GM23338 (cell line): ENCODE data around the gene DDX39A. TPM values are rescaled to one million over a fixed set of nuclear protein-coding genes. Genes with fewer than 3 reads are reported as not detected.

Experiments
- ATAC-seq: fragments of 200-7000 bp; cut with Tn5 transposase; 3 replicates; pipeline ENCODE4 v1.9.1; 2020
- DNase-seq: peaks from one replicate; pipeline ENCODE4 v3.0.0-alpha.2; 2015; ENCODE audit warnings: low spot score
- H2AFZ ChIP-seq: fragments of 200-600 bp; sonication (generic); 2 replicates; pipeline ENCODE4 v1.8.0; 2016; ENCODE audit warnings: antibody characterized with exemption, mild to moderate bottlenecking, moderate library complexity
- H3F3A ChIP-seq: fragments of 200-600 bp; sonication (generic); replicated peaks from 2 replicates; pipeline ENCODE4 v1.8.0; 2017; ENCODE audit warnings: antibody characterized with exemption, mixed run types, low read depth
- H3K27ac ChIP-seq: fragments of 200-600 bp; sonication (generic); 2 replicates; pipeline ENCODE4 v1.6.1; 2016; ENCODE audit warnings: low read depth
- H3K27me3 ChIP-seq: fragments of 200-600 bp; sonication (generic); 2 replicates; pipeline ENCODE4 v1.8.0; 2016; ENCODE audit warnings: mild to moderate bottlenecking, mixed run types, moderate library complexity; ENCODE audit not compliant: insufficient read depth
- H3K36me3 ChIP-seq: fragments of 200-600 bp; sonication (generic); 2 replicates; pipeline ENCODE4 v1.8.0; 2016; ENCODE audit warnings: mild to moderate bottlenecking; ENCODE audit not compliant: insufficient read depth
- H3K4me1 ChIP-seq: fragments of 200-600 bp; sonication (generic); 2 replicates; pipeline ENCODE4 v1.8.0; 2016; ENCODE audit warnings: mild to moderate bottlenecking, moderate library complexity; ENCODE audit not compliant: insufficient read depth
- H3K4me2 ChIP-seq: fragments of 200-600 bp; sonication (generic); 2 replicates; pipeline ENCODE4 v1.7.1; 2017; ENCODE audit warnings: mixed run types
- H3K4me3 ChIP-seq: fragments of 200-600 bp; sonication (generic); 2 replicates; pipeline ENCODE4 v1.6.1; 2016; ENCODE audit warnings: mixed run types
- H3K79me2 ChIP-seq: fragments of 200-600 bp; sonication (generic); replicated peaks from 2 replicates; pipeline ENCODE4 v1.8.0; 2017; ENCODE audit warnings: mild to moderate bottlenecking; ENCODE audit not compliant: insufficient read depth
- H3K9me2 ChIP-seq: fragments of 200-600 bp; sonication (generic); 2 replicates; pipeline ENCODE4 v1.8.0; 2017; ENCODE audit not compliant: insufficient read depth
- H4K20me1 ChIP-seq: fragments of 200-600 bp; sonication (generic); replicated peaks from 2 replicates; pipeline ENCODE4 v1.8.0; 2017; ENCODE audit warnings: mild to moderate bottlenecking; ENCODE audit not compliant: insufficient read depth
- H3K27ac Mint-ChIP-seq: 2 replicates; pipeline ENCODE4 v1.8.0; 2020; ENCODE audit warnings: inconsistent platforms, mild to moderate bottlenecking, moderate library complexity, mixed read lengths
- H3K27me3 Mint-ChIP-seq: 3 replicates; pipeline ENCODE4 v1.8.0; 2022; ENCODE audit warnings: low read depth, mild to moderate bottlenecking, moderate library complexity, mixed read lengths, inconsistent platforms; ENCODE audit not compliant: insufficient read depth, poor library complexity
- H3K36me3 Mint-ChIP-seq: 3 replicates; pipeline ENCODE4 v1.8.0; 2021; ENCODE audit warnings: low read depth, mild to moderate bottlenecking, inconsistent platforms, moderate library complexity, mixed read lengths
- H3K4me1 Mint-ChIP-seq: 3 replicates; pipeline ENCODE4 v1.8.0; 2020; ENCODE audit warnings: mild to moderate bottlenecking, inconsistent platforms, mixed read lengths
- H3K4me3 Mint-ChIP-seq: 3 replicates; pipeline ENCODE4 v1.8.0; 2021; ENCODE audit warnings: moderate library complexity, mild to moderate bottlenecking, inconsistent platforms, mixed read lengths
- H3K9me3 Mint-ChIP-seq: 3 replicates; pipeline ENCODE4 v1.8.0; 2020; ENCODE audit warnings: moderate library complexity, mild to moderate bottlenecking, inconsistent platforms, mixed read lengths
- ZNF462 ChIP-seq: fragments of 250-450 bp; sonication (Bioruptor Pico); IDR thresholded peaks from 2 replicates; pipeline ENCODE4 v1.5.0; 2020; ENCODE audit warnings: mild to moderate bottlenecking, moderate library complexity
- polyA plus RNA-seq: library from polyadenylated mRNA; unstranded; fragments of >200 nt; fragmentation: Nextera tagmentation; extraction: Ambion mirVana; gene quantifications from 2 replicates; pipeline ENCODE4 v1.2.1, GENCODE V29; 2016
- total RNA-seq: library from RNA; depleted of rRNA; stranded (reverse); fragments of >200 nt; shearing (Covaris generic); gene quantifications from 2 replicates; pipeline ENCODE4 v1.2.3, GENCODE V29; 2014
- TF ChIP-seq, protein P1 (sequence below), 2 experiments: fragments of 200-600 bp in 1 of 2; sonication (generic) in 1 of 2; conservative IDR thresholded peaks; 2 replicates each; pipeline versions ENCODE4 v1.5.1 to v1.6.1; 2016 to 2017; ENCODE audit warnings: antibody characterized with exemption in 2 of 2, low read depth in 2 of 2, mild to moderate bottlenecking in 2 of 2, moderate library complexity in 1 of 2

DDX39A gene
- total and polyA plus RNA-seq, 2 experiments from 2014 or later = 195 to 196 TPM

GRCh38 chr19:14442891-14443631, 23.9 kb upstream of the DDX39A start (continued):
- no peak for TF ChIP-seq ZNF462
- TF ChIP-seq, protein P1, sequence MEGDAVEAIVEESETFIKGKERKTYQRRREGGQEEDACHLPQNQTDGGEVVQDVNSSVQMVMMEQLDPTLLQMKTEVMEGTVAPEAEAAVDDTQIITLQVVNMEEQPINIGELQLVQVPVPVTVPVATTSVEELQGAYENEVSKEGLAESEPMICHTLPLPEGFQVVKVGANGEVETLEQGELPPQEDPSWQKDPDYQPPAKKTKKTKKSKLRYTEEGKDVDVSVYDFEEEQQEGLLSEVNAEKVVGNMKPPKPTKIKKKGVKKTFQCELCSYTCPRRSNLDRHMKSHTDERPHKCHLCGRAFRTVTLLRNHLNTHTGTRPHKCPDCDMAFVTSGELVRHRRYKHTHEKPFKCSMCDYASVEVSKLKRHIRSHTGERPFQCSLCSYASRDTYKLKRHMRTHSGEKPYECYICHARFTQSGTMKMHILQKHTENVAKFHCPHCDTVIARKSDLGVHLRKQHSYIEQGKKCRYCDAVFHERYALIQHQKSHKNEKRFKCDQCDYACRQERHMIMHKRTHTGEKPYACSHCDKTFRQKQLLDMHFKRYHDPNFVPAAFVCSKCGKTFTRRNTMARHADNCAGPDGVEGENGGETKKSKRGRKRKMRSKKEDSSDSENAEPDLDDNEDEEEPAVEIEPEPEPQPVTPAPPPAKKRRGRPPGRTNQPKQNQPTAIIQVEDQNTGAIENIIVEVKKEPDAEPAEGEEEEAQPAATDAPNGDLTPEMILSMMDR (conservative IDR thresholded peaks at IDR 0.05; ENCODE audit: low read depth in 2 of 2) = no peak

DNA sequence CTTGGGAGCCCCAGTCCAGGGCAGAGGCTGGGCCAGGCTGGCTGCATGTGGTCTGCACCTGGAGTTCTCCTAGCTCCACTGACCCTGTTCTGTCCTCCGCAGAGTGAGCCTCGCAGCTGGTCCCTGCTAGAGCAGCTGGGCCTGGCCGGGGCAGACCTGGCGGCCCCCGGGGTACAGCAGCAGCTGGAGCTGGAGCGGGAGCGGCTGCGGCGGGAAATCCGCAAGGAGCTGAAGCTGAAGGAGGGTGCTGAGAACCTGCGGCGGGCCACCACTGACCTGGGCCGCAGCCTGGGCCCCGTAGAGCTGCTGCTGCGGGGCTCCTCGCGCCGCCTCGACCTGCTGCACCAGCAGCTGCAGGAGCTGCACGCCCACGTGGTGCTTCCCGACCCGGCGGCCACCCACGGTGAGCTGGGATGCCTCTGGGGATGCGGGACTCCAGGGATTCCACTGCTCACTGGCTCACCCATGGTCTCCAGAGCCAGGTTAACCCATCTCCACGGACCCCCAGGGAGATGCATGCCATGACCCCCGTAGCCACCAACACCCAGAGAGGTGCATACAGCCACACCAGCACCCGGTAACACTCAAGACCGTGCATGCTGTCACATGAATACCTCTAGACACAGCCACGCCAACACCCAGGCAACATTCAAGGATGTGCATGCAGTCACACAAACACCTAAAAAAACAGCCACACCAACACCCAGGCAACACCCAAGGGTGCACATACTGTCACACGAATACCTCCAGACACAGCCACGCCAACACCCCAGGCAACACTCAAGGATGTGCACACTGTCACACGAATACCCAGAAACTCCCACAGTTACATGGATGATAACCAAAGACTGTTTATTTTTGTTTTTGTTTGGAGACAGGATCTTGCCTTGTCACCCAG, 22.1 kb upstream of the DDX39A start:
- Histone ChIP-seq H3K4me2 (no peak overlapping the region), H3K79me2 (peaks cover 31% of the 10 kb centered on the region), H3K9me2 (no peaks in the 10 kb centered on the region), H3K4me1 (no peaks in the 10 kb centered on the region), H2AFZ (no peak overlapping the region), H3F3A (peaks cover 10% of the 10 kb centered on the region; the same call in 1 of the 2 replicates), H4K20me1 (peaks cover 10% of the 10 kb centered on the region), H3K27me3 (no peaks in the 10 kb centered on the region), H3K4me3 (no peak overlapping the region), H3K27ac (no peak overlapping the region), H3K36me3 (peaks cover 15% of the 10 kb centered on the region)
- Mint-ChIP-seq H3K9me3 (no peaks in the 10 kb centered on the region; the same call in 2 of the 3 replicates), H3K27me3 (peaks cover 9% of the 10 kb centered on the region), H3K36me3 (peaks cover 40% of the 10 kb centered on the region), H3K4me3 (no peak overlapping the region), H3K27ac (no peak overlapping the region), H3K4me1 (peaks cover 5% of the 10 kb centered on the region; the same call in 2 of the 3 replicates)
- ATAC-seq (no peak), DNase-seq (no peak)
- TF ChIP-seq ZNF462 = no peak
